ENCODE results near the gene HSD11B2. TPM values are rescaled to one million over a fixed set of nuclear protein-coding genes. Genes with fewer than 3 reads are reported as not detected.
"Not testable (repeated sequence)": the region's sequence is repeated elsewhere in the genome, so short reads cannot be mapped to it uniquely, and the experiment has no call there.

HSD11B2 gene
- total and polyA plus RNA-seq, 4 donors, result 3.0 to 9.3 (median 5.1) TPM

- H3K27me3 ChIP-seq (ENCODE audit: control insufficient read depth, insufficient read depth, low read length); DNase-seq (ENCODE audit: low read depth in 4 of 6, low spot score in 6 of 6); H3K36me3 ChIP-seq (ENCODE audit: control insufficient read depth, insufficient read depth, low read length); H3K9me3 ChIP-seq (ENCODE audit: control insufficient read depth, insufficient read depth, low read length): not testable (repeated sequence)
- WGBS (ENCODE audit: insufficient coverage), result 90% methylated on average over 13 of the region's 19 CpGs
- Histone ChIP-seq H3K4me1 (ENCODE audit: control insufficient read depth, insufficient read depth, low read length) (peaks cover 20% of the 10 kb centered on the region), H3K27ac (ENCODE audit: low read depth, low read length) (peak overlapping the region; percentile 70), H3K4me3 (ENCODE audit: low read depth, low read length) (peak overlapping the region; percentile 68)
Observed at GRCh38 chr16:67415421-67415820, 15.5 kb upstream of the HSD11B2 start.

- DNase-seq (ENCODE audit: low read depth in 4 of 6, low spot score in 6 of 6), result peak in 3 of 6 donors; percentile 58 to 90 (median 87)
- Histone ChIP-seq H3K36me3 (ENCODE audit: control insufficient read depth, insufficient read depth, low read length) (no peaks in the 10 kb centered on the region), H3K27ac (ENCODE audit: low read depth, low read length) (peak within 1 kb of the TSS; percentile 70), H3K27me3 (ENCODE audit: control insufficient read depth, insufficient read depth, low read length) (no peaks in the 10 kb centered on the region), H3K9me3 (ENCODE audit: control insufficient read depth, insufficient read depth, low read length) (no peaks in the 10 kb centered on the region), H3K4me1 (ENCODE audit: control insufficient read depth, insufficient read depth, low read length) (peaks cover 20% of the 10 kb centered on the region), H3K4me3 (ENCODE audit: low read depth, low read length) (peak within 1 kb of the TSS; percentile 68)
- 2% methylated on average over 73 of the region's 73 CpGs for WGBS (ENCODE audit: insufficient coverage)
Observed at GRCh38 chr16:67415872-67416793, 14.8 kb upstream of the HSD11B2 start, which contains the start of gene ZDHHC1. ZDHHC1 (minus strand) TSS chr16:67416477; CDS start chr16:67407775, 8,702 bp downstream.

GRCh38 chr16:67417333-67418061, 13.4 kb upstream of the HSD11B2 start:
- Histone ChIP-seq H3K36me3 (ENCODE audit: control insufficient read depth, insufficient read depth, low read length) (no peaks in the 10 kb centered on the region), H3K27me3 (ENCODE audit: control insufficient read depth, insufficient read depth, low read length) (no peaks in the 10 kb centered on the region), H3K4me1 (ENCODE audit: control insufficient read depth, insufficient read depth, low read length) (peaks cover 20% of the 10 kb centered on the region), H3K4me3 (ENCODE audit: low read depth, low read length) (no peak overlapping the region), H3K27ac (ENCODE audit: low read depth, low read length) (no peak overlapping the region), H3K9me3 (ENCODE audit: control insufficient read depth, insufficient read depth, low read length) (no peaks in the 10 kb centered on the region)
- no CpG with 5 or more reads among the region's 2 CpGs for WGBS (ENCODE audit: insufficient coverage)
- no peak for DNase-seq (ENCODE audit: low read depth in 4 of 6, low spot score in 6 of 6)

GRCh38 chr16:67419502-67419901, 11.4 kb upstream of the HSD11B2 start:
- no CpG with 5 or more reads among the region's 3 CpGs for WGBS (ENCODE audit: insufficient coverage)
- DNase-seq (ENCODE audit: low read depth in 4 of 6, low spot score in 6 of 6), result no peak
- H3K4me1 ChIP-seq (ENCODE audit: control insufficient read depth, insufficient read depth, low read length), result peaks cover 23% of the 10 kb centered on the region
- H3K27me3 ChIP-seq (ENCODE audit: control insufficient read depth, insufficient read depth, low read length), result no peaks in the 10 kb centered on the region
- no peak overlapping the region for H3K4me3 ChIP-seq (ENCODE audit: low read depth, low read length)
- no peaks in the 10 kb centered on the region for H3K9me3 ChIP-seq (ENCODE audit: control insufficient read depth, insufficient read depth, low read length)
- H3K36me3 ChIP-seq (ENCODE audit: control insufficient read depth, insufficient read depth, low read length), result no peaks in the 10 kb centered on the region
- H3K27ac ChIP-seq (ENCODE audit: low read depth, low read length), result no peak overlapping the region

- H3K27ac ChIP-seq (ENCODE audit: low read depth, low read length), result no peak overlapping the region
- DNase-seq (ENCODE audit: low read depth in 4 of 6, low spot score in 6 of 6), result no peak
- no peak overlapping the region for H3K4me3 ChIP-seq (ENCODE audit: low read depth, low read length)
- peaks cover 3% of the 10 kb centered on the region for H3K27me3 ChIP-seq (ENCODE audit: control insufficient read depth, insufficient read depth, low read length)
- H3K9me3 ChIP-seq (ENCODE audit: control insufficient read depth, insufficient read depth, low read length), result no peaks in the 10 kb centered on the region
- WGBS (ENCODE audit: insufficient coverage), result 40% methylated on average over 1 of the region's 3 CpGs
- no peaks in the 10 kb centered on the region for H3K36me3 ChIP-seq (ENCODE audit: control insufficient read depth, insufficient read depth, low read length)
- peaks cover 24% of the 10 kb centered on the region for H3K4me1 ChIP-seq (ENCODE audit: control insufficient read depth, insufficient read depth, low read length)
Observed at GRCh38 chr16:67419931-67420330, 11.0 kb upstream of the HSD11B2 start.

- no peak for DNase-seq (ENCODE audit: low read depth in 4 of 6, low spot score in 6 of 6)
- H3K4me1 ChIP-seq (ENCODE audit: control insufficient read depth, insufficient read depth, low read length), result peaks cover 13% of the 10 kb centered on the region
- H3K36me3 ChIP-seq (ENCODE audit: control insufficient read depth, insufficient read depth, low read length), result no peaks in the 10 kb centered on the region
- WGBS (ENCODE audit: insufficient coverage), result 81% methylated on average over 4 of the region's 4 CpGs
- H3K27ac ChIP-seq (ENCODE audit: low read depth, low read length), result no peak overlapping the region
- peaks cover 6% of the 10 kb centered on the region for H3K27me3 ChIP-seq (ENCODE audit: control insufficient read depth, insufficient read depth, low read length)
- no peak overlapping the region for H3K4me3 ChIP-seq (ENCODE audit: low read depth, low read length)
- H3K9me3 ChIP-seq (ENCODE audit: control insufficient read depth, insufficient read depth, low read length), result no peaks in the 10 kb centered on the region
Observed at GRCh38 chr16:67421030-67421429, 9.9 kb upstream of the HSD11B2 start.

GRCh38 chr16:67423015-67423414, 7.9 kb upstream of the HSD11B2 start:
- DNase-seq (ENCODE audit: low read depth in 4 of 6, low spot score in 6 of 6), result no peak
- Histone ChIP-seq H3K4me1 (ENCODE audit: control insufficient read depth, insufficient read depth, low read length) (peaks cover 10% of the 10 kb centered on the region), H3K9me3 (ENCODE audit: control insufficient read depth, insufficient read depth, low read length) (no peaks in the 10 kb centered on the region), H3K36me3 (ENCODE audit: control insufficient read depth, insufficient read depth, low read length) (no peaks in the 10 kb centered on the region), H3K27me3 (ENCODE audit: control insufficient read depth, insufficient read depth, low read length) (peaks cover 11% of the 10 kb centered on the region), H3K4me3 (ENCODE audit: low read depth, low read length) (no peak overlapping the region), H3K27ac (ENCODE audit: low read depth, low read length) (no peak overlapping the region)
- 98% methylated on average over 4 of the region's 5 CpGs for WGBS (ENCODE audit: insufficient coverage)

- no peak overlapping the region for H3K4me3 ChIP-seq (ENCODE audit: low read depth, low read length)
- no peak overlapping the region for H3K27ac ChIP-seq (ENCODE audit: low read depth, low read length)
- H3K27me3 ChIP-seq (ENCODE audit: control insufficient read depth, insufficient read depth, low read length), result peaks cover 15% of the 10 kb centered on the region
- no peaks in the 10 kb centered on the region for H3K9me3 ChIP-seq (ENCODE audit: control insufficient read depth, insufficient read depth, low read length)
- DNase-seq (ENCODE audit: low read depth in 4 of 6, low spot score in 6 of 6), result peak in 1 of 6 donors; percentile 56
- peaks cover 15% of the 10 kb centered on the region for H3K4me1 ChIP-seq (ENCODE audit: control insufficient read depth, insufficient read depth, low read length)
- no peaks in the 10 kb centered on the region for H3K36me3 ChIP-seq (ENCODE audit: control insufficient read depth, insufficient read depth, low read length)
- WGBS (ENCODE audit: insufficient coverage), result 29% methylated on average over 3 of the region's 9 CpGs
Observed at GRCh38 chr16:67423611-67424260, 7.2 kb upstream of the HSD11B2 start.

GRCh38 chr16:67424261-67424615, 6.7 kb upstream of the HSD11B2 start:
- H3K4me1 ChIP-seq (ENCODE audit: control insufficient read depth, insufficient read depth, low read length), result peaks cover 15% of the 10 kb centered on the region
- no peak overlapping the region for H3K27ac ChIP-seq (ENCODE audit: low read depth, low read length)
- H3K36me3 ChIP-seq (ENCODE audit: control insufficient read depth, insufficient read depth, low read length), result no peaks in the 10 kb centered on the region
- H3K4me3 ChIP-seq (ENCODE audit: low read depth, low read length), result no peak overlapping the region
- no peaks in the 10 kb centered on the region for H3K9me3 ChIP-seq (ENCODE audit: control insufficient read depth, insufficient read depth, low read length)
- H3K27me3 ChIP-seq (ENCODE audit: control insufficient read depth, insufficient read depth, low read length), result peaks cover 20% of the 10 kb centered on the region
- 22% methylated on average over 3 of the region's 5 CpGs for WGBS (ENCODE audit: insufficient coverage)
- DNase-seq (ENCODE audit: low read depth in 4 of 6, low spot score in 6 of 6), result no peak
